Mesodermal cell (in vitro differentiated cells): ENCODE data around the gene AK1.

Source experiments
- H3K27ac ChIP-seq: 2 replicates; pipeline ENCODE4 v1.7.0; 2013; ENCODE audit warnings: mild to moderate bottlenecking, low read depth, low read length, moderate library complexity; ENCODE audit not compliant: severe bottlenecking
- H3K36me3 ChIP-seq: 2 replicates; pipeline ENCODE4 v1.7.1; 2013; ENCODE audit warnings: mild to moderate bottlenecking, low read length, moderate library complexity; ENCODE audit not compliant: control insufficient read depth, insufficient read depth
- H3K4me1 ChIP-seq: one replicate; pipeline ENCODE4 v1.7.1; 2013; ENCODE audit warnings: mild to moderate bottlenecking, low read length; ENCODE audit not compliant: insufficient read depth, control insufficient read depth, poor library complexity, severe bottlenecking
- H3K4me3 ChIP-seq: 2 replicates; pipeline ENCODE4 v1.7.0; 2013; ENCODE audit warnings: low read length, control low read depth, mild to moderate bottlenecking; ENCODE audit not compliant: insufficient read depth, poor library complexity, severe bottlenecking; ENCODE audit errors: extremely low read depth
- H3K9me3 ChIP-seq: 2 replicates; pipeline ENCODE4 v1.7.1; 2013; ENCODE audit warnings: mild to moderate bottlenecking, low read length, moderate library complexity; ENCODE audit not compliant: control insufficient read depth
- WGBS, 2 experiments: methylation state at CpG; one replicate each; pipeline ENCODE4 v1.1.5; 2013; ENCODE audit warnings: missing lambda C conversion rate in 2 of 2; ENCODE audit not compliant: insufficient coverage in 2 of 2; 5-methylcytosine and 5-hydroxymethylcytosine counted together

AK1 gene

DNA sequence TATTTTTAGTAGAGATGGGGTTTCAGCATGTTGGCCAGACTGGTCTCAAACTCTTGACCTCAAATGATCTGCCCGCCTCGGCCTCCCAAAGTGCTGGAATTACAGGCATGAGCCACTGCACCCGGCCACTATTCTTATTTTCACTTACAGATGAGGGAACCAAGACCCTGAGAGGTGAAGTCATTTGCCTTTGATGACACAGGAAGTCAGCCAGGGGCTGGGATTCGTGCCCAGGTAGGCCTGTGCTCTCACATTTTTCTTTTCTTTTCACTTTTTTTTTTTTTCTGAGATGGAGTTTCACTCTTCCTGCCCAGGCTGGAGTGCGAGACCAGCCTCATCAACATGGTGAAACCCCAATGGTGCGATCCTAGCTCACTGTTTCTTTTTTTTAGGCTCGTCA is 45.2 kb downstream of the AK1 start:
- peaks cover 38% of the 10 kb centered on the region for H3K4me1 ChIP-seq
- WGBS, 2 experiments: 82 to 85% methylated on average over 4 to 6 of the region's 7 CpGs
- no peak overlapping the region for H3K4me3 ChIP-seq
- H3K9me3 ChIP-seq: no peaks in the 10 kb centered on the region
- H3K27ac ChIP-seq: no peak overlapping the region
- H3K36me3 ChIP-seq: peaks cover 6% of the 10 kb centered on the region

- Histone ChIP-seq H3K27ac (no peak overlapping the region), H3K4me1 (peaks cover 20% of the 10 kb centered on the region)
- WGBS, 2 experiments: 96 to 98% methylated on average over 4 to 5 of the region's 6 CpGs
Observed at GRCh38 chr9:127829205-127829906, 48.1 kb downstream of the AK1 start.

GRCh38 chr9:127828262-127829031 is 49.0 kb downstream of the AK1 start:
- Histone ChIP-seq H3K27ac (peak overlapping the region; percentile 66), H3K4me1 (peaks cover 20% of the 10 kb centered on the region), H3K36me3 (peaks cover 28% of the 10 kb centered on the region), H3K9me3 (no peaks in the 10 kb centered on the region), H3K4me3 (no peak overlapping the region)
- 6 to 8% methylated on average over 17 to 34 of the region's 34 CpGs for WGBS, 2 experiments

More at GRCh38 chr9:127829205-127829906, 48.1 kb downstream of the AK1 start:
- Histone ChIP-seq H3K36me3 (peaks cover 20% of the 10 kb centered on the region), H3K9me3 (no peaks in the 10 kb centered on the region), H3K4me3 (no peak overlapping the region)

DNA sequence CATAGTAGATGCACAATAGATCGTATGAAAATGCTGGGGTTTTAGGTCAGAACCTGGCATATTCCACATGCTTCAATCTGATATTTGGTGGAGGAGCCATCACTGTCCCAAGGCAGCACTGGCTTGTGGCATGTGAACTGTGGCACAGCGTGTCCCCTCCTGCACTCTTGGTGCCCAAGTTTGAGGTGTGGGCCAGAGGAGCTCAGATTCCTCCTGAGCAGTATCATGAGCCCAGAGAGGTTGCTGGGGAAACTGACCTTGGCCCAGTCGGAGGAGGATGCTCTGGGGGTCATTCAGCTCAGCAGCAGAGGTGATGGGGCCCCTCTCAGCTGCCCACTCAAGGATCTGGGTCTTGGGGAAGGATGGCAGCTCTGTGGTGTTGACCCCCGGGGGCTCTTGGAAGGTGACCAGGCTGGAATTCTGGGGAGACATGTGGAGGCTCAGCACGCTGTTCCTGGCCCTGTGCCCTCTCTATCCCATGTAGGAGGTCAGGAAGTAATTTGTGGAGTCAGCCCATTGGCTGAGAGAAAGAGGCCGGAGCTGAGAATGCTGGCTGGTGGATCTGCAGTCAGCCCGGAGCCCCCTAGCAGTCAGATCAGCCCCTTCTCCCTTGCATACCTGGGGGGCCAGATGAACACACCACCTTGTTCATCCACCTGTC is 51.1 kb downstream of the AK1 start:
- Histone ChIP-seq H3K9me3 (no peaks in the 10 kb centered on the region), H3K4me3 (no peak overlapping the region), H3K36me3 (peaks cover 30% of the 10 kb centered on the region), H3K27ac (no peak overlapping the region), H3K4me1 (peaks cover 20% of the 10 kb centered on the region)
- WGBS, 2 experiments: 91 to 96% methylated on average over 4 to 7 of the region's 7 CpGs

GRCh38 chr9:127825319-127826051 is 52.0 kb downstream of the AK1 start:
- H3K4me1 ChIP-seq: peaks cover 20% of the 10 kb centered on the region
- WGBS, 2 experiments: 58 to 62% methylated on average over 21 to 25 of the region's 42 CpGs
- no peak overlapping the region for H3K27ac ChIP-seq
- no peaks in the 10 kb centered on the region for H3K9me3 ChIP-seq
- H3K36me3 ChIP-seq: peaks cover 31% of the 10 kb centered on the region
- no peak overlapping the region for H3K4me3 ChIP-seq

GRCh38 chr9:127822108-127822507 is 55.4 kb downstream of the AK1 start:
- Histone ChIP-seq H3K27ac (no peak overlapping the region), H3K36me3 (peaks cover 39% of the 10 kb centered on the region), H3K9me3 (no peaks in the 10 kb centered on the region), H3K4me1 (peaks cover 2% of the 10 kb centered on the region), H3K4me3 (no peak overlapping the region)
- WGBS, 2 experiments: 81 to 100% methylated on average over 1 to 2 of the region's 4 CpGs

GRCh38 chr9:127818574-127818973 is 58.9 kb downstream of the AK1 start:
- H3K27ac ChIP-seq: no peak overlapping the region
- no peaks in the 10 kb centered on the region for H3K4me1 ChIP-seq
- WGBS, 2 experiments: 95 to 100% methylated on average over 5 to 9 of the region's 11 CpGs
- H3K36me3 ChIP-seq: peaks cover 37% of the 10 kb centered on the region
- H3K4me3 ChIP-seq: no peak overlapping the region
- H3K9me3 ChIP-seq: no peaks in the 10 kb centered on the region

GRCh38 chr9:127817881-127818434 is 59.5 kb downstream of the AK1 start:
- H3K27ac ChIP-seq: no peak overlapping the region
- no peaks in the 10 kb centered on the region for H3K9me3 ChIP-seq
- no peaks in the 10 kb centered on the region for H3K4me1 ChIP-seq
- no peak overlapping the region for H3K4me3 ChIP-seq
- WGBS, 2 experiments: 96 to 98% methylated on average over 10 to 14 of the region's 17 CpGs
- peaks cover 43% of the 10 kb centered on the region for H3K36me3 ChIP-seq

- Histone ChIP-seq H3K9me3 (no peaks in the 10 kb centered on the region), H3K27ac (no peak overlapping the region), H3K36me3 (peaks cover 54% of the 10 kb centered on the region), H3K4me1 (no peaks in the 10 kb centered on the region), H3K4me3 (no peak overlapping the region)
- 95 to 100% methylated on average over 6 to 7 of the region's 8 CpGs for WGBS, 2 experiments
Observed at GRCh38 chr9:127816728-127817127, 60.7 kb downstream of the AK1 start.
